OCI-LY3 (cell line): ENCODE measurements around the gene GNA12.

Experiments used
- CTCF ChIP-seq: fragments of 200-600, 300-600 bp; sonication (generic); IDR thresholded peaks from 2 replicates; pipeline ENCODE4 v1.5.1; 2014; ENCODE audit warnings: antibody characterized with exemption, low read length, low read depth
- EZH2phosphoT487 ChIP-seq: fragments of 200-600 bp; shearing (Covaris generic); IDR thresholded peaks from 2 replicates; pipeline ENCODE4 v1.6.1; 2018; ENCODE audit warnings: antibody characterized with exemption, mixed run types, low read depth

- TF ChIP-seq CTCF = no peak
- no peak for TF ChIP-seq EZH2phosphoT487
These were observed 15.1 kb downstream of the GNA12 start for GRCh38 chr7:2829040-2829439.
